ENCODE measurements around the gene RHBDL2. TPM values are rescaled to one million over a fixed set of nuclear protein-coding genes. Genes with fewer than 3 reads are reported as not detected.

Gene RHBDL2
- total and polyA plus RNA-seq, 2 of the 13 experiments (the other 11 are each of a cell fraction or from before 2014, with no cell fraction given) = 3.3 to 5.4 TPM

GRCh38 chr1:38926091-38926490, 15.5 kb downstream of the RHBDL2 start:
- H3K79me2 ChIP-seq (ENCODE audit: insufficient read depth, low read length) = no peaks in the 10 kb centered on the region
- intact Hi-C loops (cut with micrococcal nuclease; ENCODE audit: unreplicated experiment) = no loop called here
- H3K4me1 ChIP-seq (ENCODE audit: insufficient read depth, low read length) = peaks cover 13% of the 10 kb centered on the region
- WGBS (ENCODE audit: low lambda C conversion rate) = 94% methylated on average over 3 of the region's 3 CpGs
- in situ Hi-C loops (cut with HindIII; ENCODE audit: extremely low pct_ligation_motif_present, low pct_unique_long_range_greater_than_20kb) = no loop called here
- ChIA-PET POLR2A (no interaction called here), CTCF (ENCODE audit: low intra/inter-chr PET ratio, low total read pairs) (no interaction called here)
- H3K27ac ChIP-seq (ENCODE audit: extremely low read length, insufficient read depth, low read length) = no peak overlapping the region
- no peaks in the 10 kb centered on the region for H3K27me3 ChIP-seq (ENCODE audit: control insufficient read depth in 1 of 2, insufficient read depth in 2 of 2, low read length in 2 of 2)
- no peak overlapping the region for H3K4me3 ChIP-seq (replicated peaks in 1 of 3; ENCODE audit: insufficient read depth in 1 of 3, low read depth in 2 of 3, low read length in 3 of 3)
- no peak overlapping the region for H3K4me2 ChIP-seq (ENCODE audit: low read depth, low read length)
- TF ChIP-seq CENPT (CRISPR knock-in tag; IDR thresholded peaks at IDR 0.05; ENCODE audit: low read depth) (no peak), SOX6 (IDR thresholded peaks at IDR 0.05) (no peak), SOX6 (CRISPR knock-in tag; IDR thresholded peaks at IDR 0.05) (no peak), ZIK1 (CRISPR knock-in tag; IDR thresholded peaks at IDR 0.05; ENCODE audit: borderline replicate concordance, low read depth) (no peak), ARNT (IDR thresholded peaks at IDR 0.05) (no peak), REPIN1 (CRISPR knock-in tag; IDR thresholded peaks at IDR 0.05; ENCODE audit: borderline replicate concordance, low read depth) (no peak), TBX2 (CRISPR knock-in tag; IDR thresholded peaks at IDR 0.05; ENCODE audit: borderline replicate concordance) (no peak), FIP1L1 (IDR thresholded peaks at IDR 0.05; ENCODE audit: borderline replicate concordance, insufficient read depth, low read depth, low read length) (no peak), REST (IDR thresholded peaks at IDR 0.05; ENCODE audit: borderline replicate concordance in 1 of 2, low read depth in 1 of 2, low read length in 2 of 2) (no peak), TRAFD1 (CRISPR knock-in tag; IDR thresholded peaks at IDR 0.05; ENCODE audit: borderline replicate concordance) (no peak), ZNF660 (CRISPR knock-in tag; IDR thresholded peaks at IDR 0.05; ENCODE audit: borderline replicate concordance, low read depth) (no peak), ZNF275 (CRISPR knock-in tag; IDR thresholded peaks at IDR 0.05; ENCODE audit: borderline replicate concordance) (no peak), SIN3A (IDR thresholded peaks at IDR 0.05; ENCODE audit: borderline replicate concordance, low read depth, low read length) (no peak), ZKSCAN8 (CRISPR knock-in tag; IDR thresholded peaks at IDR 0.05; ENCODE audit: borderline replicate concordance) (no peak), NFRKB (IDR thresholded peaks at IDR 0.05) (no peak), ATF4 (CRISPR knock-in tag; IDR thresholded peaks at IDR 0.05) (no peak), RFX3 (CRISPR knock-in tag; IDR thresholded peaks at IDR 0.05) (no peak), ZNF350 (CRISPR knock-in tag; IDR thresholded peaks at IDR 0.05; ENCODE audit: borderline replicate concordance, low read depth) (no peak), ZNF343 (CRISPR knock-in tag; IDR thresholded peaks at IDR 0.05) (no peak)
- no peaks in the 10 kb centered on the region for H4K20me1 ChIP-seq (ENCODE audit: insufficient read depth, low read length)
- no TSS peak for BruUV-seq (replicated peaks)
- H2AFZ ChIP-seq (ENCODE audit: low read length) = no peak overlapping the region
- DNase-seq (ENCODE audit: low spot score) = no peak
- no peak for ATAC-seq
- H3K9ac ChIP-seq (ENCODE audit: insufficient read depth, low read depth, low read length) = no peak overlapping the region
- H3K9me3 ChIP-seq (ENCODE audit: low read length) = no peaks in the 10 kb centered on the region
- no peak for FAIRE-seq
- peaks cover 0 to 1% of the 10 kb centered on the region in 2 experiments; a peak in 1 of 5 replicates for H3K36me3 ChIP-seq (replicated peaks in 1 of 2; ENCODE audit: control insufficient read depth in 1 of 2, insufficient read depth in 2 of 2, low read length in 2 of 2)
